GM12873 (cell line): ENCODE data around the gene DARS1.

Source experiments
- TF ChIP-seq, protein P1 (sequence below): IDR thresholded peaks from 2 replicates; pipeline ENCODE4 v1.5.1; 2012; ENCODE audit warnings: low read depth, mild to moderate bottlenecking, moderate library complexity, low read length, control low read depth; ENCODE audit not compliant: insufficient read depth; ENCODE audit errors: missing control alignments

DARS1 gene

DNA sequence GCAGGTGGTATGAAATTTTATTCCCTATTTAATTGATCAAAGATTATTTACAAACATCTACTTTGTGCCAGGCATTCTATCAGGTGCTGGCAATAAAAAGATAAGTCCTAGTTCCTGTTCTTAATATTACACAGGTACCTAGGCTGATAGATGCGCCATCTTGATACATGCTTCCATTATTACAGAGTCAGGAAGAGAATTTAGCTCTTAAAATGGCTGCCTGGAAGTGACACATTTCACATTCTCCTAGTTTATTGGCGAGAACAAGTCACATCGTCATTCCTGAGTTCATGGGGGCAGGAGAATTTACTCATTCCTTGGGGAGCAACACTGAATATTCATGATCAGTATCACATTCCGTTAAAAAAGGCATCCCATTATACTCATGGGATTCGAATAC is 1.1 kb upstream of the DARS1 start:
- TF ChIP-seq, protein P1, sequence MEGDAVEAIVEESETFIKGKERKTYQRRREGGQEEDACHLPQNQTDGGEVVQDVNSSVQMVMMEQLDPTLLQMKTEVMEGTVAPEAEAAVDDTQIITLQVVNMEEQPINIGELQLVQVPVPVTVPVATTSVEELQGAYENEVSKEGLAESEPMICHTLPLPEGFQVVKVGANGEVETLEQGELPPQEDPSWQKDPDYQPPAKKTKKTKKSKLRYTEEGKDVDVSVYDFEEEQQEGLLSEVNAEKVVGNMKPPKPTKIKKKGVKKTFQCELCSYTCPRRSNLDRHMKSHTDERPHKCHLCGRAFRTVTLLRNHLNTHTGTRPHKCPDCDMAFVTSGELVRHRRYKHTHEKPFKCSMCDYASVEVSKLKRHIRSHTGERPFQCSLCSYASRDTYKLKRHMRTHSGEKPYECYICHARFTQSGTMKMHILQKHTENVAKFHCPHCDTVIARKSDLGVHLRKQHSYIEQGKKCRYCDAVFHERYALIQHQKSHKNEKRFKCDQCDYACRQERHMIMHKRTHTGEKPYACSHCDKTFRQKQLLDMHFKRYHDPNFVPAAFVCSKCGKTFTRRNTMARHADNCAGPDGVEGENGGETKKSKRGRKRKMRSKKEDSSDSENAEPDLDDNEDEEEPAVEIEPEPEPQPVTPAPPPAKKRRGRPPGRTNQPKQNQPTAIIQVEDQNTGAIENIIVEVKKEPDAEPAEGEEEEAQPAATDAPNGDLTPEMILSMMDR: no peak

DNA sequence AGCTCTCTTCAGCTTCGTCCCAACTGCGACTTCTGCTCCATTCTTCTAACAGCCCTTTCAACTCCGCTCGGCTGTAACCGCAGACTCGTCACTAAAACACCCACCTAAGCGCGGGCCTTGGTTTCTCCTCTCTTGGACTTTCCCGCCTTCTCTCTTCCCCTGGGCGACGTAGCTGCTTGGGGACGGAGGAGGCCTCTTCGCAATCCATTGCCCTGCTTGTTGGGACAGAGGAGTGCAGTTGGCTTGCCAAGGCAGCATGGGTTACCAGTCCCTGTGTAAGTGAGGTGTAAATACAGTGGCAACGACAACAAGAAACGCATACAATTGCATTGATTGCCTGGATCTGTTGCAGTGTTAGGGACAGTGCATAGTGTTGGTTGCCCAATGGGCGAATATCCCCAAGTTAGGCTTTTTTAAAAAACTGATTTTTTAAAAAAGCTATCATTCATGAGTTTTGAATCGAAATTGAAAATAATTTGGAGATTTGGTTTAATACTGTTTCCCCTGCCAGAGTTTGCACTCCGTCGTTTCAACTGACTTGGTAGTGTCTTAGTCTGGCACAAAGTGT is 484 bp upstream of the DARS1 start:
- TF ChIP-seq, protein P1: no peak

DNA sequence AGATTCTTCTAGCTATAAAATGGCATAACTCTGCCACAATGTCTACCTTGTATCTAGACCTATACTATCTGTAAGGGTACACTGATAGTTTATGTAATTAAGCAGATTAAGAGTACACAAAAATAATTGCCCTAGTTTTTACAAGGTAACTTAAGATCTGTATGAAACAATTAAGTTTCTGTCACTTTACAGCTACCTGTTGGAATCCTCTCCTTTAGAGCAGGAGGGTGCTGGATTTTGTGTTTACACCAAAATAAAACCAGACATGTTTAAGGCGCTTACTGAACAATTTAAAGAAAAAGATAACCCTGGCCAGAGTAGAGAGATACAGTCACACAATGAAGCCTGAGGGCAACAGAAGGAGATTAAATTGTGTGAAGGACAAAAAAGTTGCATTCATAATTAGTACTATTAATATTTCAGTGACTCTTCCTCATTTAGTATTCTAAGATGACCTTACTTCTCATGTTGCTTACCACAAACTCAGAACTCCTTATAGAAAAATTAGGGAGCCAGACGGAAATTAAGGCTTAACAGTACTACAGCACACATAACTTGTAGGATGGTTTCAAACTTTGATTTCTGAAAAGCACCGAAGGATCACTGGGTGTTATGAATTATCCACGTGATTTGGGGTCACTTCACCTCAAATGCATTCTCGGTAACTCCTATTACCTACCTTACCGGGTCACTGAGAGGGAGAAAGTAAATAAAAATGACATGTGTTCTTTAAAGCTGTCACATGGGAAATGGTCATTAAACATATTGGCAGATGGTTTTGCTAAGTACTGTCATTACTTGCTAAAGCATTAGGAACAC is 1.0 kb downstream of the DARS1 start:
- TF ChIP-seq, protein P1: no peak

DNA sequence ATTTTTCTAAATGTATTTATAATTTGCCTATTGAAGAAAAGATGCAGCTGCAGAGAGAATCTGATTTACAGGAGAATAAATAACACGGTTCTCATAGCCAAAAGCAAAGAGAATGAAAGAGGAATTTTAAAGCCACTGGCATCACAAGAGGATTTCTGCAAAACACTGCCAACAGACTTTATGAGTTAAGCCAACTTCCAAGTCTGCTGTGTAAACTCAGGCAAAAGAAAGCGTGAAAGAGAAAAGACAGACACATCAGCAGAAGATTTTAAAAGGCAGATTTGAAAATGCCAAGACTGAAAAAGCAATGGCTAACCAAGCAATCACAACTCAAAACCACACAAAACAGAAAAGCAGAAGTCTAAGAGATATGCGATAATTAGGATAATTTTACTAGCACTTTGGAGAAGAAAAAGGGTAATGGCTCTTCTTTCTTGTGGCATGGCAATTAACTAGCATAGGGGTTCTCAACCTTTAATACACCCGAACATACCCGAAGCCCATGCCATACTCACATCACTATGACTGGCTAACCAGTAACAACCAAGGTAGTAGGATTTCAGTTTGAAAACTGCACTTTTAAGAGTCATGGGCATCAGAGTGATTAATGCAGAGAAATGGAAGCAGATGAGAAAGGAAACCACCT is 4.9 kb downstream of the DARS1 start:
- TF ChIP-seq, protein P1: no peak

DNA sequence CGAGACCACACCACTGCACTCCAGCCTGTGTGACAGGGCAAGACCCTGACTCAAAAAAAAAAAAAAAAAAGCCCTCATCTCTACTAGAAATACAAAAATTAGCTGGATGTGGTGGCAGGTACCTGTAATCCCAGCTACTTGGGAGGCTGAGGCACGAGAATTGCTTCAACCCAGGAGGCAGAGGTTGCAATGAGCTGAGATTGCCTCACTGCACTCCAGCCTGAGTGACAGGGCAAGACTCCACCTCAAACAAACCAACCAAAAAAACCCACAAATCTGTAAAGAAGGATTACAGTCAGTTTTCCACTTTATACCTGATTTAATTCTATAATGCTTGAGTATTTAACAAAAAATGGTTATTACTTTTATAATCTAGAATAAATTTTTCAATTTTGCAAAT is 9.7 kb downstream of the DARS1 start:
- TF ChIP-seq, protein P1: no peak

DNA sequence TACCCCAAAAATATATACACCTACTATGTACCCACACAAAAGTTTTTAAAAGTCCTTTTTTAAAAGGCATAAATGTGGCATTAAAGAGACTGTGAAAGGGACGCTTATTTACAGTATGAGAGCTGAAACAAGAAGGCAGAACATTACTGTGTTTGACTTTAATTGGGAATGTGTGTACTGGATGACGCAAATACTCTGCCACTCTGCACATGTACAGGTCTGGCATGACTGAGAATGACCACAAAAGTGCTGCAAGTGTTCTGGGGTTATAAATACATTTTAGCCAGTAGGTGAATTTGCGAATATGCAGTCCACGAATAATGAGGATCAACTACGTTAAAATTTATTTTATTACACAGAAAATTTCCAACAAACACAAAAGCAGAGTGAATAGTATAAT is 11.4 kb downstream of the DARS1 start:
- TF ChIP-seq, protein P1: no peak

DNA sequence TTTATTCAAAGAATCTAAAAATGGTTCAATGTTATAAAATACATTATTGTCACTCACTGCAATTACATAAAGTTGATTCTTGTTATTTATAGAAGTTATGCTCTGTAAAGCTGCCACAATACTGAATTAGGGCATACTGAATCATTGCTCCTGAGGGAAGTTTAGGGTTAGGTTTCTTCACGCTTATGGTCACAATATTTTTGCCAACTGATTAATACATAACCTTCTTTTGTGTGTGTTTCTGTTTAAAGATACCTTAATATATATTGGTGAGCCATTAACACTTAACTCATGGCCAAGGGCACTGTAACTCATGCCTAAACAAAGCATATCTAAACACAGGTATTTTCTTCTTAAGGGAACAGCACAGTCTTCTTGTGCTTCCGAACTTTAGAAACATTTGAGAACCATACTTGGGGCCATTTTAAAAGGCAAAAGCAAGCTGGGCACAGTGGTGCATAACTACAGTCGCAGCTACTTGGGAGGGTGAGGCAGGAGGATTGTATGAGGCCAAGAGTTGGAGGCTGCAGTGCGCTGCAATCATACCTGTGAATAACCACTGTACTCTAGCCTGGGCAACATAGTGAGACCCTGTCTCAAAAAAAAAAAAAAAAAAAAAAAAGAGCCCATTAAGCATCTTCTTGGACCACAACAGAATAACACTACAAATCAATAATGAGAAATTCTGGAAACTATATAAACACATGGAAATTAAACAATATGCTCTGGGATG is 15.6 kb downstream of the DARS1 start:
- TF ChIP-seq, protein P1: no peak
